ENCODE measurements around the gene WASF2. TPM values are rescaled to one million over a fixed set of nuclear protein-coding genes. Genes with fewer than 3 reads are reported as not detected.

Gene WASF2
- total and polyA plus RNA-seq, 2 donors (not counting 1 experiment from before 2014, with no cell fraction given), result 26.3 to 66.9 TPM

- Histone ChIP-seq H3K36me3 (ENCODE audit: control insufficient read depth, insufficient read depth, low read length) (no peaks in the 10 kb centered on the region), H2AFZ (ENCODE audit: low read length) (no peak overlapping the region), H3K4me3 (replicated peaks in 1 of 4; ENCODE audit: control extremely low read depth in 1 of 4, insufficient read depth in 1 of 4, low read depth in 3 of 4, low read length in 4 of 4) (peak overlapping the region; percentile 88 to 100 (median 95)), H3K4me2 (ENCODE audit: extremely low read depth, insufficient read depth, low read length) (peak overlapping the region; percentile 97), H3K27me3 (ENCODE audit: control insufficient read depth, insufficient read depth, low read length) (no peaks in the 10 kb centered on the region), H3K79me2 (ENCODE audit: control insufficient read depth, insufficient read depth, low read length) (peaks cover 59% of the 10 kb centered on the region), H3K9ac (ENCODE audit: insufficient read depth, low read length) (peak overlapping the region; percentile 26), H4K20me1 (ENCODE audit: control insufficient read depth, extremely low read depth, insufficient read depth, low read length) (peaks cover 2% of the 10 kb centered on the region), H3K27ac (ENCODE audit: insufficient read depth, low read length) (no peak overlapping the region), H3K9me3 (ENCODE audit: control insufficient read depth, insufficient read depth, low read depth, low read length) (no peaks in the 10 kb centered on the region), H3K4me1 (ENCODE audit: control insufficient read depth, extremely low read depth, insufficient read depth, low read length) (peaks cover 6% of the 10 kb centered on the region)
- DNase-seq (ENCODE audit: low read depth in 2 of 2), result peak; percentile 23 to 46
- TF ChIP-seq EZH2 (IDR thresholded peaks at IDR 0.05; ENCODE audit: low read length, missing control alignments) (no peak), CTCF (conservative IDR thresholded peaks at IDR 0.05 in 1 of 2, IDR thresholded peaks at IDR 0.05 in 1 of 2; ENCODE audit: low read depth in 1 of 2, low read length in 2 of 2) (no peak)
Observed at GRCh38 chr1:27487966-27488884, 1.7 kb downstream of the WASF2 start.

- no peak overlapping the region for H3K9ac ChIP-seq (ENCODE audit: insufficient read depth, low read length)
- H3K4me1 ChIP-seq (ENCODE audit: control insufficient read depth, extremely low read depth, insufficient read depth, low read length), result peaks cover 2% of the 10 kb centered on the region
- H3K27me3 ChIP-seq (ENCODE audit: control insufficient read depth, insufficient read depth, low read length), result no peaks in the 10 kb centered on the region
- no peak overlapping the region for H2AFZ ChIP-seq (ENCODE audit: low read length)
- no peak overlapping the region for H3K27ac ChIP-seq (ENCODE audit: insufficient read depth, low read length)
- no peak for DNase-seq (ENCODE audit: low read depth in 2 of 2)
- peaks cover 2% of the 10 kb centered on the region for H4K20me1 ChIP-seq (ENCODE audit: control insufficient read depth, extremely low read depth, insufficient read depth, low read length)
- H3K4me2 ChIP-seq (ENCODE audit: extremely low read depth, insufficient read depth, low read length), result no peak overlapping the region
- no peaks in the 10 kb centered on the region for H3K9me3 ChIP-seq (ENCODE audit: control insufficient read depth, insufficient read depth, low read depth, low read length)
- peaks cover 83% of the 10 kb centered on the region for H3K79me2 ChIP-seq (ENCODE audit: control insufficient read depth, insufficient read depth, low read length)
- H3K36me3 ChIP-seq (ENCODE audit: control insufficient read depth, insufficient read depth, low read length), result no peaks in the 10 kb centered on the region
- no peak overlapping the region for H3K4me3 ChIP-seq (replicated peaks in 1 of 4; ENCODE audit: control extremely low read depth in 1 of 4, insufficient read depth in 1 of 4, low read depth in 3 of 4, low read length in 4 of 4)
- TF ChIP-seq EZH2 (IDR thresholded peaks at IDR 0.05; ENCODE audit: low read length, missing control alignments), result no peak
- no peak for TF ChIP-seq CTCF (conservative IDR thresholded peaks at IDR 0.05 in 1 of 2, IDR thresholded peaks at IDR 0.05 in 1 of 2; ENCODE audit: low read depth in 1 of 2, low read length in 2 of 2)
Observed at GRCh38 chr1:27485363-27485762, 4.6 kb downstream of the WASF2 start.

GRCh38 chr1:27483659-27484058 lies 6.3 kb downstream of the WASF2 start:
- H3K27me3 ChIP-seq (ENCODE audit: control insufficient read depth, insufficient read depth, low read length), result no peaks in the 10 kb centered on the region
- TF ChIP-seq EZH2 (IDR thresholded peaks at IDR 0.05; ENCODE audit: low read length, missing control alignments) (no peak), CTCF (conservative IDR thresholded peaks at IDR 0.05 in 1 of 2, IDR thresholded peaks at IDR 0.05 in 1 of 2; ENCODE audit: low read depth in 1 of 2, low read length in 2 of 2) (no peak)
- peaks cover 2% of the 10 kb centered on the region for H4K20me1 ChIP-seq (ENCODE audit: control insufficient read depth, extremely low read depth, insufficient read depth, low read length)

More at GRCh38 chr1:27483659-27484058, 6.3 kb downstream of the WASF2 start:
- Histone ChIP-seq H2AFZ (ENCODE audit: low read length) (no peak overlapping the region), H3K4me3 (replicated peaks in 1 of 4; ENCODE audit: control extremely low read depth in 1 of 4, insufficient read depth in 1 of 4, low read depth in 3 of 4, low read length in 4 of 4) (no peak overlapping the region), H3K27ac (ENCODE audit: insufficient read depth, low read length) (no peak overlapping the region), H3K79me2 (ENCODE audit: control insufficient read depth, insufficient read depth, low read length) (peaks cover 84% of the 10 kb centered on the region), H3K9ac (ENCODE audit: insufficient read depth, low read length) (no peak overlapping the region), H3K36me3 (ENCODE audit: control insufficient read depth, insufficient read depth, low read length) (no peaks in the 10 kb centered on the region), H3K4me1 (ENCODE audit: control insufficient read depth, extremely low read depth, insufficient read depth, low read length) (peaks cover 2% of the 10 kb centered on the region), H3K4me2 (ENCODE audit: extremely low read depth, insufficient read depth, low read length) (no peak overlapping the region), H3K9me3 (ENCODE audit: control insufficient read depth, insufficient read depth, low read depth, low read length) (no peaks in the 10 kb centered on the region)
- DNase-seq (ENCODE audit: low read depth in 2 of 2), result no peak
